Stimulated activated CD4-positive, alpha-beta T cell treated with anti-CD3 and anti-CD28 coated beads, TNF-alpha, amount 100 ng/mL, for 24 hours (primary cell): Measurements from ENCODE around the gene IGSF11.

Source experiments
- DNase-seq, 3 experiments: peaks; one replicate each; pipeline ENCODE4 v3.0.0-alpha.2; 2020; ENCODE audit warnings: low read depth in 3 of 3

IGSF11 gene

GRCh38 chr3:118951089-118951488 is 83.6 kb downstream of the IGSF11 start:
- DNase-seq, result no peak

- no peak for DNase-seq
Measured at GRCh38 chr3:118949113-118949760, 85.4 kb downstream of the IGSF11 start.

DNA sequence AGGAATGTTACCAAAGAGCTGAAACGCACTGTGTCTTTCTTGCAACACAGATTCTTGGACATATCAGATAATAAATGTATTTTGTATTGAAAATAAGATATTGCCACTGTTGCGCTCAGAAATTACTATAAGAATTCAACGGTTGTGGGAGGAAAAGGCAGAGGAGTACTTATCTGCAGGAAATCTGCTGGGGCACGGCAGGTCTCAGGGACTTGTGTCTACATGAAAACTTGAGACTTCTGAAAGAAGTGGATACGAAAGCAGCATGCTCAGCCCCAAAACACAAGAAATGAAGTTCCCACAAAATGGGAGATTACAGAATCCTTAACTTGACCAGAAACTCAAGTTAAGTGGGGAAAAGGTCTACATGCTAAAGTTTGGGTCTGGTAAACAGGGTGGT is 86.5 kb downstream of the IGSF11 start:
- DNase-seq, result no peak

GRCh38 chr3:118946449-118946848 is 88.2 kb downstream of the IGSF11 start:
- no peak for DNase-seq

- DNase-seq, result no peak
Measured at GRCh38 chr3:118945834-118946233, 88.8 kb downstream of the IGSF11 start.

- DNase-seq, result no peak
Measured at GRCh38 chr3:118943597-118943996, 91.0 kb downstream of the IGSF11 start.

DNA sequence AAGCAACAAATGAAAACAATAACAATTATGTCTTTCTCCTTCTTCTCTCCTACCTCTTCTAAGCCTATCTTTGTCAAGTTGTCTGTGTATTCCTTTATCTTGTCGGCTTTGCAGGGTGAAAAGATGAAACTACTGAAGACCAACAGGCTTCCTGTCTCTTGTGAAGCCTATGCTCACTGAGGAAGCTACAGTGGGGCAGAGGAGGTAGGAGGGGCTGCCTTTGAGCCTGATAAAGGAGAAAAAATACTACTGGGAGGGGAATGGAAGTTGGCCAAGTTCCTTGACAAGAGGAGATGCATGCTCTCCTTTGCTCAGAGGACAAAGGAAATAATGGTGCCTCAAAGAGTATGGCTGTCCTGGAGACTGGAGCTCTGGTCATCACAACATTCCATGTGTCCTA is 92.0 kb downstream of the IGSF11 start:
- DNase-seq, result no peak

DNA sequence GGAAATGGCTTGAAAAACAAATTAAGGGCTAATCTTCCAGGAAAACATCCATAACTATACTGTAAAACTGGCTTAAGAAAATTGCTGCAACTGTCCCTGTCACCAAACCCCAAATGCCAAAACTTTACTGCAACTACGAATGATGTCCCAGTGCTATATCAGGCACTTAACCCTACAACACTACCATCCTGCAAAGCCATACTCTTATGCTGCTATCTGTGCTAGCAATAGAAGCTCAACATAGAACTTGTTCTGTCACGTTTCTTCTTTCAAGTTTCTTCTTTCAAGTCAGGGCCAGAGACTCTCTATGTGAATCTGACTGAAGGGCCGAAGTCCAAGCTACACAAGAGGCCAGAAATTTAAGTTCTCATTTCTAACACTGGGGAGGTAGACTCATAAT is 92.5 kb downstream of the IGSF11 start:
- no peak for DNase-seq

DNA sequence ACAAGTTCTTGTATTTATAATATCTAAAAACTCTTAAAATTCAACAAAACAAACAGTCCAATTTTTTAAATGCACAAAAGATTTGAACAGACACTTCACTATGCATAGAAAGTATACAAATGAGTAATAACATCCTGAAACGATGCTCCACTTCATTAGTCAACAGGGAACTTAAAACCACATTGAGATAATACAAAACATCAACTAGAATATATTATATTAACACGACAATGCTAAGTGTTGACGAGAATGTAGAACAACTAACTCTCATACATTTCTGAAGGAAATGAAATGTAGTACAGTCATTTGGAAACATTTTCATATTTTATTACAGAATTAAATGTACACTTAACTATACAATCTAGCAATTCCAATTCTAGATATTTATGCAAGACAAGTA is 93.4 kb downstream of the IGSF11 start:
- DNase-seq, result no peak

DNA sequence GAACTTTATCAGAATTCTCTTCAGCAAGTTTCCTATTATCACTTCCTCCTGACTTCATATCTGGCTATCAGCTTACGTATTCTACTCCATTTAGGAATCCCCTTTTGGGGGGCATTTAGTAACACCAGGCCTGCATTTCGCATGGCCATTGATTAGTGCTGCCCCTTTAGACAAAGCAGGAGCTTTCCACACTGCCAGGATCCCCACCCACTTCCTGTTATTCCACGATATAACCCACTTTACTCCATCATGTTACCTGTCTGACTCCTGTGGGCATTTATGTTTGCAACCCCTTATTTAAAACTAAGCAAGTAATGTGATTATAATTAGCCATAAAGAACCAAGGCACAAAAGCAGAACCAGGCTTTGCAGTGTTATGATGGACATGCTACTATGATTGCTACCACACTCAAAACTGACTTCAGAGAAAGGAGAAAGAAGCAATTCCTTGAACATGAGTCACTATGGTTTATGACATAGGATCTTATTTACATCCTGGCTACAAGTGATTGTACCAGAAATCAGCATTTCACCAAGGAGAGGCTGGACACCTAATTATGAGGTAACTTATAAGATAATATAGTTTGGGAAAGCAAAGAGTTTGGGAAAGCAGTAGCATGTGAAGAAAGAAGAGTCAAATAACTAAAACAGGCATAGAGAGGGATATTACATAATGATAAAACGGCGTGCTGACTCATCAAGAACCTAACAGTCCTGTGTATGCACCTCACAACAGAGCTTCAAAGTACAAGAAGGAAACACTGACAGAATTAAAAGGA is 96.3 kb downstream of the IGSF11 start:
- no peak for DNase-seq

DNA sequence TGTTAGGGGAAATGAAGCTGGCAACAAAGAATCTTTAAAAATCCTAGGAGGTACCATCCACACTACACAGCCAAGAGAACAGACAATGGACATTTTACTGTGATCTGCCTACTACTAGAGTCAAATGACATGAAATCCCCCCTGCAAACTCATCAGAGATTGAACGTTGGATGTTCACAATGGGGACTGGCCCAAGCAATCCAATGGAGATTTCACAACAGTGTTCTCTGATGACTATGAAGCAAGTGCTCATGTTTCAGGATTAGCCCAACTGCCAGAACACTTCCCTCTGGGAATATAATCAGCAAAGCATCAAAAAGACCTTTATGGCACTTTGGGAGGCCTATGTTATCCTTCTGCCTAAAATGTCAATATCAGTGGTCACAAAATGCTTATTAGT is 97.8 kb downstream of the IGSF11 start:
- no peak for DNase-seq

GRCh38 chr3:118932822-118933558 is 101.7 kb downstream of the IGSF11 start:
- DNase-seq, result no peak

DNA sequence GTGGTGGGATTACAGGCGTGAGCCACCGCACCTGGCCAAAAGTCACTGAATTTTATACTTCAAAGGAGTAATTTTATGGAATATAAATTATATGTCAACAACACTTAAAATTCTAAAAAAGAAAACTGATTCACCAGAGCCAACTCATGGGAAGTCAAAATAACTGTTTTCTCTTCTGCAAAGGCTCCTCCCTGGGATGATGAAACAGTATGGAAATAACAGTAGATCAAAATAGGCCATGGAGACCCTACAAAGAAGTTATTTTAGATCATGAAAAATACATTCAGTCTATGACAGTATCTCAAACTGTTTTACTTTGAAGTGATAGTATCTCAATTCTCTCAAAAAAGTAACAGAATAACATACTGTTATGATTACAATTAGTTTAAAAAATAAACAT is 102.7 kb downstream of the IGSF11 start:
- DNase-seq, result no peak

DNA sequence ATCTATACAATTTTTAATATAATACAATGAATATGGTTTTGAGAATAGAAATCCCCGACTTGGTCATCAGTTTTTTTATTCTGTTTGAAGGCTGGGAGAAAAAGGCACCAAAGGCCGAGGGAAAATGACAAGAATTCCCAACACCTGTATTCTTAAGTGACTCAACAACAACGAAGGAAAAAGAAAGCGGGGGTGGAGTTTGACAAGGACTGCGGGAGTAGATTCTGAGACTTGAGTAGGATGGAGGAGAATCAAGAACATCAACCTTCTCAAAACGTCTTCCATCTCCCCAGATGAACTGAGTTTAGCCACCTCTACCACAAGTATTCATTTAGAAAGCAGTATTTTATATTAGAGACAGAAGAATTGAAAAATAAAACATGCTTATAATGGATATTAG is 107.2 kb downstream of the IGSF11 start:
- no peak for DNase-seq

DNA sequence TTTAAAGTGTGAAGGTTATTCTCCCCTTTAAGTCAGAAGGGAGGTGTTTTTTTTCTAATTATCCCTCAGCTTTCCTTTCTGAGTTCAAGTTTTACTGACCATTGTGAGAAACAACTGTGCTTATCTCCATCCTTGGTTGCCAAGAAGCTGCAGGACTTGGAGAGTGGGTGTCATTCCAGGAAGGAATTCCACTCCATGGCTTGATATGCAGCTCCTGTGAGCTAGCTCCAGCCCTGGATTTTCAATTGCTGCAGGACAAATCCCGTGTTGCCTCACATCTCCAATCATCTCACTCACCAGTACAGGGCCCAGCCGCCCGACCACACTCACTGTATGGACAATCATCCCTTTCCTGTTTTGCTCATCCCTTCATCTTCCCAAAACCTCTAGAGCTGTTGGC is 122.5 kb downstream of the IGSF11 start:
- no peak for DNase-seq

- no peak for DNase-seq
Measured at GRCh38 chr3:118910332-118910731, 124.3 kb downstream of the IGSF11 start.

DNA sequence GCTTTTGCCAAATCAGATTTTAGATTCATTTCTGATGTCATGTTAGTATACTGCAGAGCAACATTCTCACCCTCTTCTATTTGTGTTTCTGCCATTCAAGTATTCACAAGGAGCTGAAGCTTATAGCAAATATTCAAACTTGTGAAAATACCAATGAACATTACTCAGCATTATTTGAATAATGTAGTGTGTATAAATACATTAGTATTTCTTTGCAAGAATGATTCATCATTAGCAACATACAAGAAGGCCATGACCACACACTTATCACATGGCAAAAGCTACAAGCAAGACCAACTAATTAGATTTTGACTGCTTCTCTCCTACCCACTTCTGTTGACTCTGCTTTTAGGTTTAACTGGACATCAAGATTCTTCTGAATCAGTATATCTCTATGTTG is 124.9 kb downstream of the IGSF11 start:
- DNase-seq, result no peak

DNA sequence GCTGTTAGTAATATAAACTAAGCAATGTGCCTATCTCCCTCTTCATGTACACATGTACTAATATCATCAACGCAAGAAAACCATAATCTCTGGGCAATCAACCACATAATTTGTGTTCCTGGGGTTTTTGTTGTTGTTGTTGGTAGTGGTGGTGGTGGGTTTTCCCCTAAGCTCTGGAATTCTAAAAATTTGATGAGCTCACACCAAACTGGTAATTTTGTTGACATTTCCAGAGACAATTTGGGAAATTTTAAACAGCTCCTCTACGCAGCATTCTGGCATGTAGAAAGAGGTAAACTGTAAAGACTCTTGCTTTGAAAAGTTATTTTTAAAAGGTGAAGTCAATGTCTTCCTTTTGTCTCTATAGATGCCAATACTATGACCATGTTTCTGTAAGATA is 126.7 kb downstream of the IGSF11 start:
- DNase-seq, result no peak

DNA sequence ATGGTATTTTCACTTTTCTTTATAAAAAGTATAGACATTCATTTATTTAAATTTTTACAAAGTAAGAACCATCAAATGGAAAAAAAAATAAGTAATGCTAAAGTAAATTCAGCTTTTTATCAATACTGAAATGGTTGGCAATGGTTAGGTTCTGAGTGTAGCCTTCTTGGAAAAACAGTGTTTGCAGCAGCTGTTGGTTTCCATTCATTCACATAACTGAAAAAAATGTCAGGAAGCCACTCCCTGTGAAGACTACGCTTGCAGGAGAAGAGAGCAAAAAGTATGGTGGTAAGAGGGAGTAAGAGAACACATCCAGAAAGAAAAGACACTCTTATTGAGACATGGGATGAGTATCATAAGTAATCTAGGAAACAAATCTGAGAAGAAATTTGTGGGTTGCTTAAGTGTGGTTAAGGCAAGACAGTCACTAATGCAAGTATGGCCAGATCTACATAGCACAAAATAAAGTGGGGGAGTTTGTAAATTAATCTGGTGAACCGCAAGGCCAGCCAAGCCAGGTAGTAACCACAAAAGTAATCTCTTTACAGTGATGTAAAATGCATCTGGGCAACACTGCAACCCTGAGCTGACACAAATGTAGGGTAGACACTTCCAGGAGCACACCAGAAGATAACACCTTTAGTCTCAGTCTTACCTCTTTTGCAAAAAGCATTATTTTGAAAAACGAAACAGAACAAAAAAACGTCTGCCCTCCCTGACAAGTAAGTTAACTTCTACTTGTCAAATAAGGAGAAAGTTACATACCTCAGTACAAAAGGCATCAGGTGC is 133.7 kb downstream of the IGSF11 start:
- no peak for DNase-seq

DNA sequence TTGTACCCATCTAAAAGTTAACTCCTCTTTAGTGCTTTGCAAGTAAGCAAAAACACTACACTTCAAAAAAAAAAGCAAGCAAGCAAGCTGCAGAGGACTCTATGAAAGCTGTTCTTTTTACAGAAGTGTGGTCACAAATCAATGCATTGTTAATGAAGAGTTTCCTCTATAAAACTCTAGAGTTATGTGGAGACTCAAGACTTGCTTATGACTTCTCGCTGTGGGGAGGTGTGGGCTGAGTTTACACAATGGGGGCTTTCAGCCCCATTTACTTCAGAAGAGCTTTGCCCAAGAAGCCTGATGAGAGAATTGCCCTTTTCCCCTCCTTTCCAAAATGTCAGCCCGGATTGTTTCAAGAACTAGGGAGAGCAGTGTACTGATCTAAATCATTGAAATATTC is 144.4 kb downstream of the IGSF11 start:
- DNase-seq, result no peak

DNA sequence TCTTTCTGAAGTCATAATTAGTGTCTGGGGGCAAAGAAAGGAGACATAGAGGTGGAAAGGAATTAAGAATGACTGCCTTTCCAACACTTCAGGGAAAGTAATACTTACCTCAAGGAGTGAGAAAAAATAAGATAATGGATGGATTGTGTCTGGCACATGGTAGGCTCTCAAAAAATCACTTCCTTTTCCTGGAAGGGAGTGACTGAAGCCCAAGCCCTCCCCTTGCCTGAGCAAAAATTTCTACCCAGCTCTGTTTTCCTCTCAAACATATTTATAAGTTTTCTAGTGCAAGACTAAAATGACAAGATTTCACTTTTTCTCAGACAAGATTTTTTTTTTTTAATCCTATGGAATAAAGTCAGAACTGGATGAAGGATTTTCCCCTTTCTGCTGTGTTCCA is 145.0 kb downstream of the IGSF11 start:
- DNase-seq, result no peak

GRCh38 chr3:118886708-118887107 is 147.9 kb downstream of the IGSF11 start:
- DNase-seq, result no peak
